Glomerular endothelial cell (primary cell): Measurements from ENCODE around the gene PLXNA2. TPM values are rescaled to one million over a fixed set of nuclear protein-coding genes. Genes with fewer than 3 reads are reported as not detected.

Experiments used
- DNase-seq: peaks from one replicate; pipeline ENCODE4 v3.0.0-alpha.2; 2011; ENCODE audit warnings: low read depth, low spot score; ENCODE audit errors: extremely low read depth
- total RNA-seq: library from RNA; depleted of rRNA; stranded (reverse); fragments of >200 nt; gene quantifications from 2 replicates; pipeline ENCODE4 v1.2.3, GENCODE V29; 2015

The PLXNA2 gene
- total RNA-seq, 1 donor from 2014 or later, result 181 TPM

DNA sequence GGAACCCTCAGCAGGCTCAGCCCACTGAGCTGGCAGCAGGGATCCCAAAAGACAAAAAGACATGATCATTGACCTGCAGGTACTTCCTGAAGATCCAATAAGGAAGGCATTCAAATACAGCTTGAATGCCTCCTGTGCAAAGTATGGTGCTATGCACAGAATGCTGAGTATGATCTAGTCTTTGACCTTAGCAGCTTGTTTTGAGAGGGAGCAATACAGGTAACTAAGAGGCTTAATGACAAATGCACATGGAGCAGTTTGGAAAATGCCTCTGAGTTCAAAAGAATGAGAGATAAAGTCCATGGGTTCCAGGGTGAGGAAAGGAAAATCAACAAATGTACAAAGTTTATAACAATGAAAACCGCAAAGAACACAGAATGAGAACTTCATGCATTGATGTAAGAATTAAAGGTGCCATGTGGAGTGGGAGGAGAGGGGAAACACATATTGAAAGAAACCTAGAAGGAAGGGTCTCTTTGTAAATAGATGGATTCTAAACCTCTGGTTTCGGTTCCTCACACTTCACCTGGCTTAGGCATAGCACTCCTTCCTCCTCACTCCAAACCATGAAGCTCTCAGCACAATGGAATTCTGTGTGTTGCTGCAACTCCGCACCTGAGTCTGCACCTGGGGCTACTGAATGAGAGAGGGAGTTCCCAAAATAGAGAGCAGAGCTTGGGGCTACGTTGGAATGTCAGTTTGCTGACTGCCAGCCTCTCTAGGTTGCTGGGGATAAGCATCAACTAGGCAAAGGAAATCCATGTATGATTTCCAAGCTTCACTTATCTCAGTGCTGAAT lies 77.6 kb downstream of the PLXNA2 start:
- no peak for DNase-seq

DNA sequence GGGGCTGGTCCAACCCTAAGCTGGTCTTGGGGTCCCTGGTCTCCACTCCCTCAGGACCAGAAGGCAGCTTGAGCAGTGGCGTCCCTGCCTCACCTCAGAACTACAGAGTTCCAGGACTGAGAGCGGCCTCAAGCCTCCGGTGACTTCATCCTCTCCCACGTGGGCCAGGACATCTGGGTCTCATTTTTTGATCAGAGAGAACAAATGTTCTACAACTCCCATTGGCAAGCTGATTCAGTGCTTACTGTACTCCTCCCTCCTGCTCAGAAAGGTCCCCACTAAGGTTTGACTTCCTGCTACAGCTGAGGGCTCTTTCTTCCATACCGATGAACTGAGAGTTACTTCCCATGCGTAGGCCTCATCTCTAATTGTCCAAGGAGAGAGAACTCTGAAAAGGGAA lies 78.5 kb downstream of the PLXNA2 start:
- DNase-seq, result no peak

DNA sequence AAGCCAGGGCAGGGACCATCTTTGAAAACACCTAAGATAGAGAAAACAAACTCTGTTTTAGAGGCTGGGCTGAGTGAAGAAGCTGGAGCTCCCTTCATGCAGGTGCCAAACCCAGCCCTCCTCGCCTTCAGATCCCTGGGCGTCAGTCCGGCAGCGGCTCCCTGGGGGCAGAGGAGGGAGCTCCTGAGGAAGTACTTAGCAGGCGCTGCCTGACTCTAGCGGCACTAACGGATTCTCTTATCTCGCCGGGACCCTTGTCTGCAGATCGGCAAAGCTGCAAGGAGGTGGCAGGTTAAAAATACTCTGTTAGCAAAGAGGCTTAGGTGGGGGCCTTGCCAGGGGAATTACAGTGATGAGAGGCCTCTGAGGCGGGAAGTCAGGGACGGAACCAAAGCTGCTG lies 79.6 kb downstream of the PLXNA2 start:
- no peak for DNase-seq

DNA sequence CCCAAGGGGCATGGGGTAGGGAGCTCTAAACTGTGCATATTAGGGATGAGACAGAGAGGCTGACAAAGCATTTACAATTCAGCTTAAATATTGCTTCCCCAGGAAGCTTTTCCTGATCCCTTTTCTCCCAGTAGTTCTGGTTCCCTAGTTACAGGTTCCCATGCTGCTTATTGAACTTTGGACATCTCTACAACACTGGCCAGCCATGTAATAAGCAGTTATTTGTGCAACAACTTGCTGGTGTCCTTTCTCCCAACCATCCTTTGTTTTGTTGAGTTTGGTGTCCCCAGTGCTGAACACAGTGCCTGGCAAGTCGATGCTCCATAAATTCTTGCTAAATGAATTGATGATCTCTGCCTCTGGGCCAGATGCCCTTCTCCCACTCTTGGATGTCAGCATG lies 80.6 kb downstream of the PLXNA2 start:
- no peak for DNase-seq

DNA sequence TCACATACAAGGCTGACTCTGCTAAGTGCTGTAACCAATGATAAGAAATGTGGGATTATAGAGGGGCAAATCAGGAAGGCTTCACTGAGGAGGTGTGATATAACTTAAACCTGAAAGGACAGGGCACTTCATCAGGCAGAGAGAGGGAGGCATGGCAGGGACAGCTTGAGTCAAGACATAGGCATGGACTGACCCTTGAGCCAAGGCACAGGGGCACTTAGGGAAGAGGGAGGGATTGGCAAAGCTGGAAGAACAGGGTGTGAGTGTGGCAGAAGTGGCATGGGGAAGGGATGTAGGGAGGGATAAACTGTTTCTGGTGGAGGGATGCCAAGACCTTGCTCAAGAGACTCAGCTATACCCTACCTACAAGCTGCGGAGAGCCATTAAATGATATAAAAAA lies 81.3 kb downstream of the PLXNA2 start:
- no peak for DNase-seq

DNA sequence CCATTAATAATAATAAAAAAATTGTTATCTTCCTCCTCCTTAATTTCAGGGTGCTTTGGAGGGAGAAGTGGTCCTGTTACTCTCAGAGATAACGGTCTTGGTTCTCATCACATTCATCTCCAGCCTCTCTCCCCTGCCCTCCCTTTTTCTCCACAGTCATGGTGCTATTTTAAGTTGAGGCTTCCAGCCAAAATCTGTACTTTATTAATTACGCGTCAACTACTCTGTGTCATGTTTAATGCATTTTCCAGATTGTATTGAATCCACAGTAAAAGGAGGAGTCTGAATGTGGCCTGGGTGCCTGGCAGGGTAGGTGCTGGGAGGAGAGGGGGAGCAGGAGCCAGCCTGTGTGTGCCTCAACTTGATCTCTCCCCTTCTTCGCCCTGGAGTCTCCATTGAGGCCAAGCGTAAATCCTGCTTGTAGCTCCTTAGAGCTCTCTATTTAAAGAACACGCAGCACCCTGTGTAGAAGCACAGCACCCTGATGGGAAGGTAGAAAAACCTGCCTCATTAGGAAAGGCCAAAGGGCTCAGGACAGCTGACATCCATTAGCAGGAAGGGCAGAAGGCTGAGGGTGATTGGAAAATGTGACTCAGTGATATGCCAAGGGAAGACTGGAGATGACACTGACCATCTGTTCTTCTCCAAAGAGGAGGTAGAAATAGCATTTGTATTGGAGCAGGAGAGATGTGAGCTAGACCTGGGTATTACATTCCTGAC lies 82.4 kb downstream of the PLXNA2 start:
- DNase-seq, result no peak

DNA sequence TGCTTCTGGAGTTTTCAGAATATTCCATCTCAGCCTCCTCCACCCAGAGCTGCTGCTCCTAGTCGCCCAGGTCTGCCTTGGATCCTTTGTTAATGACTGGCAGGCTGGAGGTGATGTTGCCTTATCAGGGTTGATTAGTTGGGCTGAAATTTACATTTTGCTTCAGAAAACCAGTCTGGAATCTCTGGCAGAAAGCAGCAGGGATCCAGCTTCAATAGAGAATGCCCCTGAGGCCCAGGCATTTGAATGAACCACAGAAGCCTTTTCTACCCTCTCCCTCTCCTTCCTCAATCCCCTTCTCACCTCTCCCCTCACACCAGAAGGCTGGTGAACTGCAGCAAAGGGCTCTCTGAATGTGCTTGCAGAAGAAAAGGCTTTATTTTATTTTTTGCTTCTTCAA lies 83.2 kb downstream of the PLXNA2 start:
- no peak for DNase-seq

DNA sequence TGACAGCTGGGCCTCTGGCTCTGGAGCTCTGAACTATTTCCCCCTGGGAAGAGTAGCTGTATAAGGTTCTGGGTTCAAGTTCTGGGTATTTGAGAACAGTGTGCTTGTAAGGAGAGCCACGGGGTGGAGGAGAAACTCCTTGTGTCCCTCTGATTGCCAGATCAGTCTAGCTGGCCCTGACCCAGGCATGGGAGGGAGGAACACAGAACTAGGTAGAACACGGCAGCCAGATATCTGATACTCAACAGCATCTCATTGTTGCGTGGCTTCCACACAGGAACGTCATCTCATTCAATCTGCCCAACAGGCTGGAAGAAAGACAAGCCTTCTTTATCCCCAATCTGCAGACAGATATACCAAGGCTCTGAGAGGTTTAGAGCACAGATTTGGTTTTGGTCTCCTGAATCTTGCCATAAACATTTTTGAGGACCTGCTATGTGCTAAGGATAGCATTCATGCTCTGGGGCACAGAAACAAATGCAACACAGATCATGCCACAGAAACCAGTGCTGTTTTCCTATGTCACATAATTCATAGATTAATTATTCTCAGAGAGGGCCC lies 83.8 kb downstream of the PLXNA2 start:
- no peak for DNase-seq

DNA sequence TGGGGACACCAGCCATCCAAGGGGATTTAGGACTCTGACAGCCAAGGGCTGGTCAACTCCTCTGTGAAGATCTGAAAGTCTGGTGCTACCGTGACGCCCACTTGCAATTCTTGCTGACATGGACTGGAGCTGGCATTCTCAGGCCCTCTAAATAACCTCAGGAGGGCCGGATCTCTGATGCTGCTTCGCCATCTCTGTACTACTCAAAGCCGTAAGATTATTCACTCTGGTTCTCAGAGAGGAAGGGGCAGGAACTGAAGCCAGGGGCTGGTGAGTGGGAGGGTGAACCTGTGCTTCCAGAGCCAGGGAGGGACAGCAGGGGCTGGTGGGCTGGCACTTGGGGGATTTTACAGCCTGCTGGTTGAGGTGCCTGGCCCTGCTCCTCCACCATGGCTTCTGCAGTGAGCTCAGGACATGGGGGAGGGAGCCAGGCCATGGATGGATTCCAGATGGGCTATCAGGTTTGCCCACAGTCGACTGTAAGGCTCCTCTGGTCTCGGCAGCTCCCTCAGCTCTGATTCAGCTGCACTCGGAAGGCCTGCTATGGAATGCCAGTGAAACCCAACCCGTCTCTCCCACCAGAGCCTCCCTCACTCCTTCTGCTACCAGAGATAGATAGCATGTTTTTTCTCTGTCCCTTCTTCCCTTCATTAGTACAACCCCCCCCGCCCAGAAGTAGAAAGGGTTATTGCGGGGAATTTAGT lies 84.5 kb downstream of the PLXNA2 start:
- DNase-seq, result no peak

DNA sequence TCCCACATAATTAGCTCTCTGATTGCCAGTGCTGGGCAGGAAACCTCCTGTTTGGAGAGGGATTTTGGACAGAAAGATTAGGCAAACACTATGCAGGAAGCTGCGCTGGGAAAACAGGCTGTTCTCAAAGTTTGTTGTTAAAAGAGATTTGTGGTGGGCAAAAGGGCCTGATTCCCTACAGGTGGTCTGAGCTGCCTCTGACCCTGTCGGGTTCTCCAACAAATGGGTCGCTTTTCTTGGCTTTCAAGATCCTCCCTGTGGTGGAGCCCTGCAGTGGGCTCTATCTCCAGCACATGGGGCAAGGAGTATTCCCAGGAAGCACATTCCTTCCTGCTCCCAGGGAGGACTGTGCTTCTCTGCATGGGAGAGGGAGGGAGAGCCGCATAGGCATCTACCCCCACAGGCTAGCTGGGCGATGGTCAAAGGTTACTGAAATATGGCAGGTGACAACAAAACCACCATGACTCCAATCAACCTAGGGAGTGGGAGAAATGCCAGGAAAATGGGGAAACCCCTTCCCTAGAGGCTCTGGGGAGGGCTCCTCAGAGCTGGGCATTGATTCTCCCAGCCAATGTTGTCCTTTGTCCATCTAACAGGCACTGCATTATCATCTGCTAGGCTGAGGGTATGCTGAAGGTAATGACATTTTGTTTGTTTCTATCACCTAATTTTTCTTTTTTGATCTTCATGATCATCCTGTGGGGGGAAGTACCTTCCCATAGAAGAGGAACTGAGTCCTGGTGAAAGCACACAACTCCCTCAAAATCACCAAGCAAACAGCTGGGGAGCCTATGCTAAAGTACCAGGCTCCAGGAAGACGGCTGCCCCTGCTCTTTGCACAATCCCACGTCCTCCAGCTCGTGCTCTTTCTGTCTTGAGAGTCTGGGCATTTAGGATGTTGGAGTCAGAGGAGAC lies 85.3 kb downstream of the PLXNA2 start:
- DNase-seq, result no peak

DNA sequence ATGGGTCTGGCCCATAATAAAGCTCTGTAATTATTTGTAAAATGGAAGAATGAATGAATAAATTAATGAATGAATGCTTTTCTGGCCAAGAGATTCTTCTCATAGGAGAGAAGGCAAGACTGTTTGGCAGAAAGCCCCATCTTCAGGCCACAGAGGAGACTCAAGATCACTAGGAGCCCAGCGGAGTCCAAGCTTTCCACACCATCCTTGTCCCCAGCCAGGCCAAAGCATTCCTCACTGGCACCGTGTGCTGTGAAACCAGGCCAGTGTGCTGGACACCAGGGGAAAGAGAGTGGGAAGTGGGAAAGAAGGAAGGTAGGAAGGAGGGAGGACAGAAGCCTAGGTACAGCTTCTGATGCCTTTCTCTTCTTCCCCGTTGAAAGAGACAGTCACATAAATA lies 86.4 kb downstream of the PLXNA2 start:
- no peak for DNase-seq

DNA sequence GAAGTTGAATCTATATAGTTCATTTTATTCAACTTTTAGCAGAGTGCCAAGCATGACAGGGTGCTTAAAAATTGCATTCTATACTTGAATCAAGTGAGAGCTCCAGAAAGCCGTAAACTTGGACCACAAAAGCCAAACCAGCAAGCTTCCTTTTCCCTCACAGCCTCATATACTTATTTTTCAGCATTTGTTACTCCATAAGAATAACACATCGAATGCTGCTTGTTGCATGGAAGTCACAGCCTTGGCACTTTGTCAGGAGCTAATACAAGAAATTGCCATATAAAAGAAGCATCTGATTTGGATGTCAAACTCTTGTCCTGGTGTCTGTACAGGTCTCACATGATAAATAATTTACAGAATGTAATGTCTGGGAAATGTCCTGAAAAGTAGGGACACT lies 87.4 kb downstream of the PLXNA2 start:
- DNase-seq, result no peak

DNA sequence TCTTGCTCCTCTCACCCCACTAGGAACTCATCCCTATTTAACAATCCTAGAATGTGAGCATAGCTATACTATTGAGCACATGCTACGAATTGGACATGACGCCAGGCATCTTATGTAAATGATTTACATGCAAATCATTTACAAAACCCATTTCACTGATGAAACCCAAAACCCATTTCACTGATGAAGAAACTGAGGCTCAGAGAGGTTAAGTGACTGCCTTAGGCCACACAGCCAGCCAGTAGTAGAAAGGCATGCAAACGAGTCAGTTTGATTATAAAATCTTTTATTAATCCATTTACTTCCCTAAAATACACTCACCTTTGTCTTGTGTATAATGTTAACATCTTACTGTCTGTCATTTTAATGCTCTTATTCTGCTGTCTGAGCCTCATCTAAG lies 87.9 kb downstream of the PLXNA2 start:
- no peak for DNase-seq

DNA sequence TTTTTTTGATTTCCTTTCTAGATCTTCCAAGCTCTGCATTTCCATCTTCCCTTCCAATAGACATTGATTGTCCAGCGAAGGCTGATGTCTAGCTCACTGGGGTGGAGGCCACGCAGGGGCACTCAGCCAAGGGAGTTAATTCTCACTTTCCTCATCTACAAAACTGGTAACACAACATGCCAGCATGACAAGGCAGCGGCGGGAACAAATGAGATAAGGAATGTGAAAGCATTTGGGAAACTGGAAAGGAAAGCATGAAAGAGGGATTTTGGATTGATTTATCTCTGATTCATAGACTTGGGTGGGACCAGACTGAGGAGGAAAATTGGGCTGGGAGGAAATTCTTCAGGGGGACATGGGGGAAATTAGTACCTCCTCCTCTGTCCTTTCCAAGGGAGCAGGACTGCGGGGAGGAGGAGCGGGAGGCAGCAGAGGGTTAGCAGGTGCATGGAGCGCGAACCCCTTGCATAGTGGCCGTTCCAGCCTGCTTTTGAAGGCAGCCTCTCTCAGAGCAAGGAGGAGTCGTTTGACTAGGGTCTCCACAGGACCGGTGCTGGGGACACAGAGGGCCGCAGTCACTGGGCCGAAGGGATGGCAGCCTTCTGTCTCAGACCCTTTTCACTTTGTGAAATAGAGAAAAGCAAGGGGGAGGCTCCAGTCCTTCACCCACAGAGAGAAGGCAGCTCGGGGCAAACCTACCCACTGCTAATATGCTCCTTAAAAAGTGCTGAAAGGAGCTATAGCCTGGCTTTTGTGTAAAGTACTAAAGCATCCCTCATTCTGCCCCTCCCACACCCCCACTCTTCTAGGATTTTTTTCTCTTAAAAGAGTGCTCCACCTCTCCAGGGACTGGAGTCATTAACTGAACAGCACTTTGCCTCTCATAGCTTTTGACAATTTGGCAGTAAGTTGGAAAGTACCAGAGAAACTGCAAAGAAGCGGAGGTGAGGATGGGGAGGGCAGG lies 89.2 kb downstream of the PLXNA2 start:
- no peak for DNase-seq

DNA sequence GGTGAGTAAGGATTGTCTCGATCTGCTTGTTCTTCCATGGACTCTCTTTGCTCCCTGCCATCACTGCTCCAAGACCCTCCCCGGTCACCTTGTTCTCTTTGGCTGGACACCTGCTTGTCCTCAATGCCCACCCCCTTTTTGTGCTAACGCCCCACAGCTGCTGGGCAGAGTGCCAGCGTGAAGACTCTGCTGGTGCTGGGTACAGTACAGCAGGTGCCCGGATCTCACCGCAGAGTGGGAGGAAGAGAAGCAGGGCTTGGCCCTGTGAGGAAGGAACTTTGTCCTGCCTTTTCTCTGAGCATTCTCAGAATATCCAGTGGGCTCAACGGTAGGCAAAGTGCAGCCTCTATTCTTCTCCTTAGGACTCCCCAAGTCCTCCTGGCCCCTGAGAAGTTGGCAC lies 90.1 kb downstream of the PLXNA2 start:
- no peak for DNase-seq

DNA sequence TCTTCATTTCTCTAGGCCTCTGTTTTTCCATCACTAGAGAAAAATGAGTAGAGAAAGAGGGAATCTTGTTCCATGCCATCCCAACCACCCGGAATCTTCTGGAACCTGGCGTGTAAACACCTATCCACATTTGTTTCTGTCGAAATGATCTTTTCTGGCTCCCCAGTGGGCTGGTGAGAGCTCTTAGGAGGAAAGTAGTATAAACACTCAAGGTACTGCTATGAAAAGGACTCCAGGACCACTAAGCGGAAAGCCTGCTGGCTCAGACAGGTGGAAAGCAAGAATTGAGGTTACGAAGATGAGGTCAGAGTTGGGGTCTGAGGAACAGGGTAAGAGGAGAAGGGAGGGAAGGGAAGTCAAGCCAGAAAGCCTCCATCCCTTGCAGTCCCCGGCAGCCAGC lies 90.8 kb downstream of the PLXNA2 start:
- no peak for DNase-seq

DNA sequence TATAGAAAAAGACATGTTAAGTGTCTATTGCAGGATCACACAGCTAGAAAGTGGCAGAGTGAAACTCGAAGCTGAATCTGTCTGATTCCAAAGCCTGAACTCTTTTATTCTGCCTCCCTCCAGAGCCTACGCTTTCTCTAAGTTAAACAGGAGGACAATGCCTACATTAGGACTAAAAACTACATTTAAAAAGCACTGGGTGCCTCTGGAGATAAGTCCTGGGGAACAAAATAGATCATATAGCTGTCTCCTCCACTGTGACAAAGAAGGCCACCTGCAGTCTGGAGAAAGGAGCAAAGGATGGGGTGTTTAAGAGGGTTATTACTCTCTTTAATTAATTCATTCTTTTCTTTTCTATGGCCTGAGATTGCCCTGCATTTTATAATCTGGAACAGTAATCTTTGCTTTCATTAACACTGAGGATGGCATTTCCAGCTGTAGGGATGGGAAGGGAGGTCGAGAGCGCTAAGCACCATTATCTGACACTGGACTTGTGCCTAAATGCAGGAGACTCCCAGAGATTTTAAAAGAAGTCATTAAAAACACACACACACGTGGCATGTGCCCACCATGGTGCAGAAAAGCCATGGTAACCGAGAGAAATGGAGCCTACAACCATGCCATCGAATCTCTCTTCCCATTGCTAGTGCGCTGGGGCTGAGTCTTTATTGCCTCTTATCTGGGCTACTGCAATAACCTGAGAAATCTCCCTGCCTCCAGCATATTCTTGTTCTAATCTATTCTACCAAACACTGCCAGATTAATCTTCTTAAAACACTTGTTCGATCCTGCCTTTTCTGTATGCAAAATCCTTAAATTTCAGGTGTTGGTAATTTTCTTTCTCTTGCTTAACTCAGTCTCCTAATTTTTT lies 92.2 kb downstream of the PLXNA2 start:
- DNase-seq, result no peak

DNA sequence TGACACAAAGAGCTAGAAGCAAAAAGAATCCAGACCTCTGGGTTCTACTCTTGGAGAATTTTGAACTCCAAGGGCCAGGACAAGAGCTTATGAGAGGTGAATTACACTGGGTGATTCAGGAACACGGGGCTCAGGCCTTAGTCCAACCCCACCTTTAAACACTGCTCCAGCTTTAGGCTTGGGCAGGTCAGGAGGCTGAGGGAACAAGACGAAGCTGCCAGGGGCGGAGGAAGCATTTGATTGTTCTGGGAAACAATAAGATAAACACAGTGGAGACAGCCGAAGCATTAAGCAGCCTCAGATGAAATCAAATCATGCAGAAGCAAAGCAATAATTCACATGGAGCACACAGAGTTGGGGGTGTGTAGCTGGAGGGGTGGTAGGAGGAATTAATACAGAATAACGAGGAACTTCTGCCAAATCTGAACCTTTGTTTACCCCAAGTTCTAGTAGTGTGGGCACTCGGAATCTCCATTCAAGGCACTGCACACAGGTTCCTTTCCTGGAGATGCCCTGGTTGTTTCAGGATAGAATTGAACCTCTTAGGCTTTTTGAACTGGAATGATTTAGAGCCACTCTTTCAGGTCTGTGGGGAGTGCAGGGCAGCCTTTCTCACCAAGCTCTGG lies 93.2 kb downstream of the PLXNA2 start:
- no peak for DNase-seq
